Left renal pelvis (tissue), 4 donors: ENCODE measurements around the gene LEO1. TPM values are rescaled to one million over a fixed set of nuclear protein-coding genes. Genes with fewer than 3 reads are reported as not detected.
"Not testable (repeated sequence)": the region's sequence is repeated elsewhere in the genome, so short reads cannot be mapped to it uniquely, and the experiment has no call there.

Experiments used
- DNase-seq, 4 donors: peaks; one replicate each; pipeline ENCODE4 v3.0.0-alpha.2; 2013; ENCODE audit warnings: low read depth in 4 of 4, low spot score in 3 of 4
- polyA plus RNA-seq, 4 donors: library from polyadenylated mRNA; unstranded; fragments of 120-200 nt; gene quantifications; one replicate each; pipeline ENCODE4 v1.2.1, GENCODE V29; 2013; ENCODE audit not compliant: insufficient read length in 4 of 4

The LEO1 gene
- polyA plus RNA-seq, 4 donors, result 31.6 to 38.4 (median 34.5) TPM

DNA sequence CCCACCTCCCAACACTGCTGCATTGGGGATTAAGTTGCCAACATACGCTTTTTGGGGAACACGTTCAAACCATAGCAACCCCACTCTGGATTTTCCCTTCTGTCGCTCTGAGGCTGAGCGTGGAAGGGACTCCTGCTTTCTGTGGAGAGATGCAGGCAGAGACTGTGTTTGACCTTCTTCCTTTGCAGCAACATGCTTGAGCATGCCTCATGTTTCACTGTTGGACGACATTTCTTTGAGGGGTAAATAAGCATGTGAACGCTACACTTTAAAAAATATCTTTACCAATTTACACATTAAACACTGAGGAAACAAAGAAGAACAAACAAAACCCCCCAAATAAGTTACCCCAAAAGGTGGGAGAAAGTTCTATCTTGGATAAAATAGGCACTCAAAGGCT, 33.2 kb upstream of the LEO1 start:
- DNase-seq, result no peak

DNA sequence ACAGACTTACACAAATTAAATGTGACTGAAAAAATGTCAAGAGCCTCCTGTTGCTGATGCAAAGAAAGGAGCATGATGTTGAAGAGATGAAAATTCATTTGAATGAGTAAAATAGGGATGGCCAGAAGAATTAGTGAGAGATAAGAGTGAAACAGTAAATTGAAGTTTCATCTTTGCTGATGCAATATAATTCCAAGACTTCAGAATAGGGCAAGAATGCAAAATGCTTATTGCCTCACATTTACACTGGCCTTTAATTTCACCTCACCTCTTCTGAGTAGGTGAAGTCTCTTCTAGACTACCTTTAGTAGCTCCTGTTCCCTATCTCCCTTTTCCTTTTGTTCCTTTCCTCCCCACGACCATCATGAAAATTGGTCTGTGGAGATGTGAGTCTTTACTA, 32.1 kb upstream of the LEO1 start:
- no peak for DNase-seq

GRCh38 chr15:52003089-52003488, 31.5 kb upstream of the LEO1 start:
- DNase-seq, result not testable (repeated sequence)

DNA sequence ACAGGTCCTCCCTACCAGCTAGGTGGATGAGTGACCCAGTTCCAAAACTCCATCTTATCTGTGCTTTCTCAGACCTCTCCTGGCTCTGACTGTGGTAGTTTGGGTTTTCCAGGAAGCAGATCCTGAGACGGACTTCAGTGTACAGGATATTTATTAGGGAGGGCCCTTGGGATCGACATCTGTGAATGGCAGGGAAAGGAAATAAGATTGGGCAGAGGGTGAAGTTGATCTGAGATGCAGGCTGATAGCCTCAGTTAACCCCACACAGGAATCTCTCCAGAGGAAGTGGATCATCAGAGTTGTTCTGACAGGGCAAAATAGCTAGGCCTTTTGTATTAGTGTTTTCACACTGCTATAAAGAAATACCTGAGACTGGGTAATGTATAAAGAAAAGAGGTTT, 30.8 kb upstream of the LEO1 start:
- DNase-seq, result no peak

GRCh38 chr15:51992953-51993352, 21.4 kb upstream of the LEO1 start:
- DNase-seq, result no peak

DNA sequence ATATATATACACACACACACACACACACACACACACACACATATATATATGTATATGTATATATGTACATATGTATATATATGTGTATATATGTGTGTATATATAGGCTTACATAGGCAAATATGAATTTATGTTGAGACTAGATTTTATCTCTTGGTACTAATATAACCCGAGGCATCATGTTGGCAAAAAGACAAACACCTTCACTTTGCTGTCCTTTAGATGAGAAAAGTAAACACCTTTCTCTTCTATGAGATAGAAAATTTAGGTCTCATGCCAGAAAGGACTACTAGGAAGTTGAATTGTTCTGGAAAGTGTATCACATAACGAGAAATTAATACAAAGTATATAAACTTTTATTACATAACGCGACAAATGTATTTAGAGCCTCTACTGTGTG, 19.6 kb upstream of the LEO1 start:
- no peak for DNase-seq

DNA sequence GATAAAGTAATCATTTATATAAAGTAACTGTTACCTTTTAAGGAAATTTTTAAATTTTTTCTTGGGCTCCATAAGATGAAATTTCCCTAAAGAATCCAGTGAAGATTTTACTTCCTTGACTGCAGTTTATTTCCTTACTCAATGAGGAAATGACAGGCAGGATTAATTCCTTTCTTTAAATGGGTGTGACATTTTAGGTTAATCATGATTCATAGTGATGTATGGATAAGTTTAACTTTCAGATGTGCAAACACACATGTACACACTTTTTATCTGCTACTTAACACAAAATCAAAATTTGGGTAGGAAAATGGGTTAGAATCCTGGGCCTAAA, 11.2 kb upstream of the LEO1 start:
- no peak for DNase-seq

DNA sequence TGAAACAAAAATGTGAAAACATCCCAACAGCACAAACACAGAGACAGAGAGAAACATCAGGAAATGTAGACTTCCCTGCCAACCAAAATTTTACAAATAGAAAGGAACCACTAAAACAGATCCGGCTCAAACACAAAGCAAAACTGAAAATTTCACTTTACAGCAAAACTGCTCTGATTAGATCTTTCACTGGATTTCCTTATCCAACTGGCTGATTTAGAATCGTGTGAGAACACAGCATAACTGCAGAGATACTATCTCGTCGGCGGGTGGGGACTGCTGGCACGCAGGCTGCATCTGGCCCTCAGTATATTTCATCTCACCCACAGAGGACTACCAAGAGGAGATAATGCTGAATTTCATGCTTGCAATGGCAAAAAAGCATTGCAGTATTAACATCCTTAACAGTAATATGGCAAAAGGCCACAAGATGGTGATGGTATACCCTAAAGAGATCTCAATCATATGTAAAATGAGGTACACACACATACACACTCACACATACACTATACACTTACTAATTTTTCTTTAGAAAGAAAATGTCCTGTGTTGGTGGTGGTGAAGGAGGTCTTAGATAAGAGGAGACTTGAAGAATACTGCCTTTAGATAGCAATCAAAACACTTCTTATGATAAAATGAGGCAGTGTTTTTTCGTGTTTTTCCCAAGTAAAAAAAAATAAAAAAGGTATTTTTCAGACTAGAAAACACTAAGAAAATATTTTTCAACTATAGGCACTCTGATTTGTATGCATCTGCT, 10.6 kb upstream of the LEO1 start:
- peak in 1 of 4 donors; percentile 20 for DNase-seq

- no peak for DNase-seq
Measured at GRCh38 chr15:51973775-51974174, 2.2 kb upstream of the LEO1 start.

- no peak for DNase-seq
Measured at GRCh38 chr15:51973220-51973619, 1.6 kb upstream of the LEO1 start.

DNA sequence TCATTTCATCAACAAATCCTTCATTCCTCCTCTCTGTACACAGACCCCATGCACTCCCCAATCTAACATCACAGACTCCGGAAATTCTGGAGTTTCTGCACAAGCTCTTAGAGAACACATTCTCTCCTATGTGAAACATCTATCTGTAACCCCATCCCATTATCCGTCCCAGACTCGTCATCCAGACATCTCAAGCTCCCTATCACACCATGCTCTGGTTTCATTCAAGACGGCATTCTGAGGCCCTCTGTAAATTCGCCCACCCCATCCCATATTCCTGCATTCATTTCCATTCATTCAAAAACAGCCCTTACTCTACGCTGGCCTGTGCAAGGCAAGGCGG, 575 bp downstream of the LEO1 start:
- DNase-seq, result peak in 1 of 4 donors; percentile 21

- DNase-seq, result no peak
Measured at GRCh38 chr15:51970132-51970817, 1.3 kb downstream of the LEO1 start.

- DNase-seq, result no peak
Measured at GRCh38 chr15:51969728-51970127, 1.9 kb downstream of the LEO1 start.

- DNase-seq, result no peak
Measured at GRCh38 chr15:51967583-51967982, 4.0 kb downstream of the LEO1 start.

- no peak for DNase-seq
Measured at GRCh38 chr15:51966192-51966591, 5.4 kb downstream of the LEO1 start.

DNA sequence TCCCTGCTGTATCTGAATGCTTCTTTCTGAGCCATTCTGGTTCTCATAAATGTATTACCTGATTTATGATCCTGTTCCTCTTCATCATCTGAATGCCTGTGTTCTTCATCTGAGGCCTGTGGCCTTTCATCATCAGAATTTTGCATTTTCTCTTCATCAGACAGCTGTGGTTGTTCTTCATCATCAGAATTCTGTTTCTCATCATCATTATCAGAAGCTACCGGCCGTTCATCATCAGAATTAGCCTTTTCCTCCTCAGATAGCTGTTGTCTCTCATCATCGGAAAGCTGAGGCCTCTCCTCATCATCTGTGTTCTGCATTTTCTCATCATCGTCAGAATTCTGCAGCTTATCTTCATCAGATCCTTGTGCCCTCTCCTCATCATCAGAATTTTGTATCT, 5.9 kb downstream of the LEO1 start:
- no peak for DNase-seq

- DNase-seq, result no peak
Measured at GRCh38 chr15:51955504-51955903, 16.1 kb downstream of the LEO1 start.

DNA sequence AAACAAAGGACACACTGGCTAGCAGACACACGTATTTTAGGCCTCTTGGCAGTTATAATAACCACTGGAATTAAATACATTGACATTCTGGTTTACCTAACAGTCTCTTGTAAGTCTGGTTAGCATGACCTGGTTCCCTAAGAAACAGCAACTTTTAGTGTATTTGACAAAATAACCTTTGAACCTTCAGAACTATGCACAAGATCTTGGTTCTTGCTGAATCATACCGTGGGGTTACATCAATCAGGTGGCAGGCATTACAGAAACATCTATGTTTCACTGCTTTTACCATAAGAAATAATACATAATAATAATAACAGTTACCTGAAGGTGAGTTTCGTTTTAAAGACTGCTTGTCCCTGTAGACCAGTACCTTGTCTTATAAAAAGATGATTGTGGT, 18.8 kb downstream of the LEO1 start:
- DNase-seq, result no peak

GRCh38 chr15:51947124-51947523, 24.5 kb downstream of the LEO1 start:
- no peak for DNase-seq

- no peak for DNase-seq
Measured at GRCh38 chr15:51939216-51939615, 32.4 kb downstream of the LEO1 start.

DNA sequence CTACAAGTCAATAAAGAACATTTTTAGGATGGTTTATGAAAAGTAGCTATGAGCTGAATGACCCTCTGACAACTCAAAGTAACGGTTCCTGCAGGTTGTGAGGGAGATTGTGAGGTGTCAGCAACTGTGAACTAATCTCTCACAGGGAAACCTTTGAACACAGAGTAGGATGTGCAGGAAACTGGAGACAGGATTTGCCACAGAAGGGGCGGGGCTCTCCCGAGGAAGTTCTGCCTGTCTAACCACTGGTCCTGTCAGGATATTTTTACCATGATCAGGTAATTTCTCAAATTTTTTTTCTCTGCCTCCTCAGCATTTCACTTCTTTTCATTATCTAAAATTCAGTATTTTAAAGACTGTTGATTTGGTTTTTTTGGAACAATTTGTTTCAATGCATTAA, 33.3 kb downstream of the LEO1 start:
- no peak for DNase-seq

DNA sequence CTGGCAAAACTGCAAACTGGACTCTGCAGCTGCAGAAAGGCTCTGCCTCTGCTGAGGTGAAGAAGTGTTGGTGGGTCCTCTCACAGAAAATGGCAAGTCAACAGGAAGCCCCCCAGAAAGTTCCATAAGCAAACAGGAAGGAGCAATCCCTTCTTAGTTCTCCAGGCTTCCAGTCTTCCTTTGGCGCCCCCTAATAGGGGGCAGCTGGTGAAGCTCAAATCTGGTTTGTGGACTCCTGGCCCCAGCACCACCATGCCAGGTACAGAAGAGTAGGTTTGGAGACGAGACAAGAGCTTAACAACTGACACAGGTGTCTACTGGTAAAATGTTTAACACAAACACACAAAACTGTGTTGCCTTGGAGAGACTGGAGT, 35.5 kb downstream of the LEO1 start:
- no peak for DNase-seq
